Neuronal stem cell (in vitro differentiated cells): ENCODE measurements around the gene GCN1.

Experiments used
- DNase-seq: peaks from one replicate; pipeline ENCODE4 v3.0.0-alpha.2; 2013; ENCODE audit warnings: low spot score
- H2AFZ ChIP-seq: one replicate; pipeline ENCODE4 v1.6.1; 2013; ENCODE audit warnings: mild to moderate bottlenecking, low read length, inconsistent platforms
- H2AK5ac ChIP-seq: 2 replicates; pipeline ENCODE4 v1.6.1; 2013; ENCODE audit warnings: low read depth, mild to moderate bottlenecking, inconsistent platforms, low read length, moderate library complexity, mixed read lengths
- H2BK120ac ChIP-seq: 2 replicates; pipeline ENCODE4 v1.6.1; 2013; ENCODE audit warnings: low read depth, mild to moderate bottlenecking, inconsistent platforms, low read length, moderate library complexity, mixed read lengths
- H2BK12ac ChIP-seq: one replicate; pipeline ENCODE4 v1.6.1; 2013; ENCODE audit warnings: low read length, inconsistent platforms
- H2BK15ac ChIP-seq: 2 replicates; pipeline ENCODE4 v1.6.1; 2013; ENCODE audit warnings: mild to moderate bottlenecking, low read length, inconsistent platforms, mixed read lengths
- H2BK5ac ChIP-seq: one replicate; pipeline ENCODE4 v1.6.1; 2013; ENCODE audit warnings: inconsistent platforms, mild to moderate bottlenecking, low read length, moderate library complexity
- H3K14ac ChIP-seq: one replicate; pipeline ENCODE4 v1.6.1; 2013; ENCODE audit warnings: low read length, inconsistent platforms
- H3K18ac ChIP-seq: 2 replicates; pipeline ENCODE4 v1.6.1; 2013; ENCODE audit warnings: low read length, inconsistent platforms
- H3K23ac ChIP-seq: 2 replicates; pipeline ENCODE4 v1.6.1; 2013; ENCODE audit warnings: low read depth, mild to moderate bottlenecking, mixed read lengths, low read length, inconsistent platforms; ENCODE audit not compliant: poor library complexity
- H3K27ac ChIP-seq: replicated peaks from 3 replicates; pipeline ENCODE4 v1.5.1; 2013; ENCODE audit warnings: low read length, inconsistent platforms
- H3K27me3 ChIP-seq, 3 experiments: 2 replicates each; pipeline ENCODE4 v1.6.1; 2013; ENCODE audit warnings: low read length in 3 of 3, mild to moderate bottlenecking in 2 of 3, inconsistent platforms in 1 of 3, low read depth in 1 of 3, mixed read lengths in 1 of 3, moderate library complexity in 1 of 3; ENCODE audit not compliant: control insufficient read depth in 3 of 3, insufficient read depth in 3 of 3
- H3K36me3 ChIP-seq, 2 donors: replicated peaks in 1 of 2; 2 replicates each; pipeline ENCODE4 v1.6.1; 2013; ENCODE audit warnings: low read length in 2 of 2; ENCODE audit not compliant: control insufficient read depth in 2 of 2, insufficient read depth in 2 of 2
- H3K4ac ChIP-seq: 2 replicates; pipeline ENCODE4 v1.6.1; 2013; ENCODE audit warnings: inconsistent platforms, mild to moderate bottlenecking, low read length, moderate library complexity
- H3K4me1 ChIP-seq, 2 donors: 1 replicate in 1 of 2; 2 replicates in 1 of 2; pipeline ENCODE4 v1.6.1; 2013; ENCODE audit warnings: low read length in 2 of 2, low read depth in 1 of 2; ENCODE audit not compliant: control insufficient read depth in 2 of 2, insufficient read depth in 1 of 2
- H3K4me2 ChIP-seq: one replicate; pipeline ENCODE4 v1.6.1; 2013; ENCODE audit warnings: mild to moderate bottlenecking, low read length, inconsistent platforms; ENCODE audit not compliant: insufficient read depth, poor library complexity, severe bottlenecking
- H3K4me3 ChIP-seq, 2 donors: 2 replicates each; pipeline ENCODE4 v1.5.1; 2013; ENCODE audit warnings: low read length in 2 of 2, mild to moderate bottlenecking in 2 of 2, inconsistent platforms in 1 of 2, moderate library complexity in 1 of 2
- H3K79me1 ChIP-seq: one replicate; pipeline ENCODE4 v1.6.1; 2013; ENCODE audit warnings: low read depth, mild to moderate bottlenecking, inconsistent platforms, low read length, moderate library complexity
- H3K9ac ChIP-seq: one replicate; pipeline ENCODE4 v1.6.1; 2013; ENCODE audit warnings: mild to moderate bottlenecking, low read depth, low read length, inconsistent platforms; ENCODE audit not compliant: poor library complexity
- H3K9me3 ChIP-seq, 2 donors: replicated peaks in 1 of 2; 2 replicates each; pipeline versions ENCODE3 to v1.6.1; 2013; ENCODE audit warnings: low read length in 2 of 2, mild to moderate bottlenecking in 2 of 2, inconsistent platforms in 1 of 2, low read depth in 1 of 2, mixed read lengths in 1 of 2, moderate library complexity in 1 of 2; ENCODE audit not compliant: control insufficient read depth in 2 of 2, insufficient read depth in 1 of 2
- H4K8ac ChIP-seq: one replicate; pipeline ENCODE4 v1.6.1; 2013; ENCODE audit warnings: low read depth, mild to moderate bottlenecking, inconsistent platforms, low read length, moderate library complexity
- H4K91ac ChIP-seq: one replicate; pipeline ENCODE4 v1.6.1; 2013; ENCODE audit warnings: low read length, low read depth, mild to moderate bottlenecking, inconsistent platforms; ENCODE audit not compliant: poor library complexity
- WGBS, 2 donors: extraction: QIAGEN DNeasy Blood & Tissue Kit; methylation state at CpG; one replicate each; pipeline ENCODE4 v1.1.7; 2013; ENCODE audit warnings: missing lambda C conversion rate in 2 of 2, mixed read lengths in 1 of 2; ENCODE audit not compliant: insufficient read length in 2 of 2, insufficient replicate concordance in 1 of 2; ENCODE audit errors: extremely low coverage in 2 of 2; 5-methylcytosine and 5-hydroxymethylcytosine counted together

GCN1 gene

GRCh38 chr12:120136093-120136770 lies 58.3 kb downstream of the GCN1 start:
- Histone ChIP-seq H2AFZ (no peak overlapping the region), H3K23ac (no peak overlapping the region), H3K4me2 (no peak overlapping the region), H2AK5ac (no peak overlapping the region), H3K4me3 (peak overlapping the region in 1 of 2 donors; percentile 12), H3K4me1 (no peaks in the 10 kb centered on the region), H3K79me1 (peaks cover 6% of the 10 kb centered on the region), H2BK12ac (no peak overlapping the region), H2BK120ac (no peak overlapping the region), H3K9me3 (no peaks in the 10 kb centered on the region), H2BK15ac (no peak overlapping the region), H3K27me3 (no peaks in the 10 kb centered on the region), H4K8ac (no peak overlapping the region), H3K4ac (no peak overlapping the region), H3K36me3 (peaks cover 76 to 96% of the 10 kb centered on the region in 2 donors), H2BK5ac (no peak overlapping the region), H3K27ac (no peak overlapping the region), H3K14ac (no peak overlapping the region), H3K18ac (no peak overlapping the region), H4K91ac (no peak overlapping the region), H3K9ac (no peak overlapping the region)
- DNase-seq, result no peak
- WGBS, 2 donors, result no CpG with 5 or more reads among the region's 11 CpGs

DNA sequence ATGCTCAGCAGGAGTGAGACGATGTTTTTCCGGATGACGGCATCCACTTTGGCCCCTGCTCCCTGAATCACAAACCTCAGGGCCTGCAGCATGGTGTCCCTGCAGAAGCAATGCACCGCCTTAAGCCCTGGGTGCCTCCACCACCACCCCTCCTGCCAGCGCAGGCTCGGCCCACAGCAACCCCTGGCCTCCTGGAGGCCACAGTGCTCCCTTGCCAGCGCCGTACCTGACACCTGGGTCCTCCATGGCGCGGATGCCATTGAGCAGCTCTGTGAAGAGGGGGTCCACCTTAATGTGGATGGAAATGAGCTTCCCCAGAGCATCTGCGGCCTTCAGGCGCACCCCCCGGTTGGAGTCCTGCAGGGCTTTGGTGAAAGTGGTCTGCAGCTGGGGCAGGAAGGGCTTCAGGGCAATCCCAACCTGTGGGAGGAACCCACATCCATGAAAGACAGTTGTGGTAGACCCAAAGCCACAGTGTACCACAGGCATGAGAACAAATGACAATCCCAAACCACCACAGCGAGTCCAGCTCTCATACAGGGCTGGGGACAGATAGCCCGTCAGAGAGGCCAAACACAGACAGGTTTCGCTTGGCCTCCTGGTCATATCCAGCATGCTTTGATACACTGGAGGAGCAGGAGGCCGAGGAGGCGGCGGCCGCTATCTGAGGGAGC lies 60.1 kb downstream of the GCN1 start:
- Histone ChIP-seq H3K79me1 (peaks cover 2% of the 10 kb centered on the region), H2BK120ac (no peak overlapping the region), H3K9ac (no peak overlapping the region), H2BK15ac (no peak overlapping the region), H3K27me3 (no peaks in the 10 kb centered on the region), H3K4me1 (no peaks in the 10 kb centered on the region), H2AK5ac (no peak overlapping the region), H3K9me3 (no peaks in the 10 kb centered on the region), H3K27ac (no peak overlapping the region), H3K36me3 (peaks cover 79 to 96% of the 10 kb centered on the region in 2 donors), H4K91ac (no peak overlapping the region), H4K8ac (no peak overlapping the region), H3K23ac (peak overlapping the region; percentile 18), H3K4me2 (no peak overlapping the region), H3K4ac (no peak overlapping the region), H3K18ac (no peak overlapping the region), H3K14ac (no peak overlapping the region), H2BK5ac (no peak overlapping the region), H2BK12ac (no peak overlapping the region), H2AFZ (no peak overlapping the region), H3K4me3 (no peak overlapping the region)
- no CpG with 5 or more reads among the region's 20 CpGs for WGBS, 2 donors
- no peak for DNase-seq

- Histone ChIP-seq H3K4me3 (no peak overlapping the region), H3K36me3 (peaks cover 75 to 96% of the 10 kb centered on the region in 2 donors), H2BK5ac (no peak overlapping the region), H3K4ac (no peak overlapping the region), H3K9me3 (no peaks in the 10 kb centered on the region), H2BK15ac (no peak overlapping the region), H2BK120ac (no peak overlapping the region), H3K14ac (no peak overlapping the region), H3K23ac (no peak overlapping the region), H2BK12ac (no peak overlapping the region), H4K91ac (no peak overlapping the region), H2AK5ac (no peak overlapping the region), H3K27me3 (no peaks in the 10 kb centered on the region), H3K18ac (no peak overlapping the region), H3K4me1 (no peaks in the 10 kb centered on the region), H3K27ac (no peak overlapping the region), H2AFZ (no peak overlapping the region), H3K9ac (no peak overlapping the region), H4K8ac (no peak overlapping the region), H3K4me2 (no peak overlapping the region), H3K79me1 (no peaks in the 10 kb centered on the region)
- WGBS, 2 donors, result no CpG with 5 or more reads among the region's 6 CpGs
- DNase-seq, result no peak
Observed at GRCh38 chr12:120132863-120133385, 61.6 kb downstream of the GCN1 start.

DNA sequence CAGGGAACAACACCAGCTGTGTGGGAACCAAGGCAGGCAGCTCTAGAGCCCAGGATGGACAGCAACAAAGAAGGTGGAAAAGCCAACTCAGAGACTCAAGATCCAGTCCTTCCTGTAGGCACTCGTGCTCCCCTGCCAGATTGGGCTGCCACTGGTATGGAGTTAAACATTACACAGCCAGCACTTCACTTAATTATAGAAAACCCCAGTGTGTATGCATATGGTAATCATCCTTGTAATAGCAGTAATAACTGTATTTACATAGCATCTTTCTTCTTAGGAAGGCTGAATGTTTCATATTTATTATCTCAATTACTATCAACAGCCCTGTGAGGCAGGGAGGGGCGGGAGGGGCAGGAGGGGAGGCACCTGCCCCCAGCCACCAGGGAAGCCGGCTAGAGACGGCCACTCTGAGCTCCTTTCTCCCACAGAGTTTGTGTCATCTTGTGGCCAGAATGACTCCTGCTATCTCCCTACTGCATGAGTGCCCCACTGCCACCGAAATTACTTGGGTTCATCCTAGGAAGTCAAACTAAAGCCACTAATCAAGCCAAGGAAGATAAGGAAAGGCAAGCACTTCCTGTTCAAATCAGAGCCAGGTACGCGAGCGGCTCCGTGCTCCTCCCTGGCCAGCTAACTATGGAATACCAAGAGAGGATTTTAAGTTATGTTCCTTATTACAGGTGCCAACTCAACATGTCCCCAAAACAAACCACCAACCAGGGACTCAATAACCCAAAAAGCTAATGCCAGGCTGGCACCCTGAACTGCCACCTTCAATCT lies 62.3 kb downstream of the GCN1 start:
- no peak overlapping the region for H2AFZ ChIP-seq
- H3K27me3 ChIP-seq, result no peaks in the 10 kb centered on the region
- no peak for DNase-seq
- H4K8ac ChIP-seq, result no peak overlapping the region
- no peaks in the 10 kb centered on the region for H3K9me3 ChIP-seq
- peaks cover 73 to 96% of the 10 kb centered on the region in 2 donors for H3K36me3 ChIP-seq
- no peak overlapping the region for H3K4ac ChIP-seq
- no peak overlapping the region for H3K18ac ChIP-seq
- H2BK12ac ChIP-seq, result no peak overlapping the region
- no peaks in the 10 kb centered on the region for H3K79me1 ChIP-seq
- no peak overlapping the region for H2BK5ac ChIP-seq
- H3K4me2 ChIP-seq, result no peak overlapping the region
- H2BK120ac ChIP-seq, result no peak overlapping the region
- no CpG with 5 or more reads among the region's 9 CpGs for WGBS, 2 donors
- no peak overlapping the region for H3K23ac ChIP-seq
- no peak overlapping the region for H3K27ac ChIP-seq
- no peak overlapping the region for H2AK5ac ChIP-seq
- no peak overlapping the region for H2BK15ac ChIP-seq
- no peaks in the 10 kb centered on the region for H3K4me1 ChIP-seq
- H3K4me3 ChIP-seq, result no peak overlapping the region
- H4K91ac ChIP-seq, result no peak overlapping the region
- H3K9ac ChIP-seq, result no peak overlapping the region
- H3K14ac ChIP-seq, result no peak overlapping the region
